ENCODE results near the gene GNAQ.

DNA sequence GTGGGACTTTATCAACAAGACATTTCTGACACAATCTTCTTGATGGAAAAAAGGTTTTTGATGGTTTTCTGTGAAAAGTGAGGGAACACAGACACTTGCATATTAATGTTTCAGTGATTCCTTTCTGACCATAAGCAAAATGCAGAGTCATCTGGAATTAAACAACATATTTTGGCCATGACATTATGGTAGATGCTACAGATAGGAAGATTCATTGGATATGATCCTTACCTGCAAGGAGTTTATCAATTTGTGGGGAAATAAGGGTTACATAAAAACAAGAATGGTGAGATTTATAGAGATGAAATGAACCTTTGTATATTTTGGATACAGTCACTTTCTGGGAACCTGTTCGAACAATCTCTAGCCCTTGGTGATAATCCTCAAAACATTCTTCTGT is 228.2 kb downstream of the GNAQ start:
- TF ChIP-seq POLR2A (IDR thresholded peaks at IDR 0.05) = no peak
- TF ChIP-seq, protein P1, sequence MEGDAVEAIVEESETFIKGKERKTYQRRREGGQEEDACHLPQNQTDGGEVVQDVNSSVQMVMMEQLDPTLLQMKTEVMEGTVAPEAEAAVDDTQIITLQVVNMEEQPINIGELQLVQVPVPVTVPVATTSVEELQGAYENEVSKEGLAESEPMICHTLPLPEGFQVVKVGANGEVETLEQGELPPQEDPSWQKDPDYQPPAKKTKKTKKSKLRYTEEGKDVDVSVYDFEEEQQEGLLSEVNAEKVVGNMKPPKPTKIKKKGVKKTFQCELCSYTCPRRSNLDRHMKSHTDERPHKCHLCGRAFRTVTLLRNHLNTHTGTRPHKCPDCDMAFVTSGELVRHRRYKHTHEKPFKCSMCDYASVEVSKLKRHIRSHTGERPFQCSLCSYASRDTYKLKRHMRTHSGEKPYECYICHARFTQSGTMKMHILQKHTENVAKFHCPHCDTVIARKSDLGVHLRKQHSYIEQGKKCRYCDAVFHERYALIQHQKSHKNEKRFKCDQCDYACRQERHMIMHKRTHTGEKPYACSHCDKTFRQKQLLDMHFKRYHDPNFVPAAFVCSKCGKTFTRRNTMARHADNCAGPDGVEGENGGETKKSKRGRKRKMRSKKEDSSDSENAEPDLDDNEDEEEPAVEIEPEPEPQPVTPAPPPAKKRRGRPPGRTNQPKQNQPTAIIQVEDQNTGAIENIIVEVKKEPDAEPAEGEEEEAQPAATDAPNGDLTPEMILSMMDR (IDR thresholded peaks at IDR 0.05 in 8 of 11, conservative IDR thresholded peaks at IDR 0.05 in 3 of 11) = no peak
